KMS-11 (cell line): ENCODE results near the gene LENG9.
A peak's percentile ranks its signal among the peaks of the same experiment; 100 is the strongest.

ENCODE experiments used
- H2AFZ ChIP-seq: fragments of 200-600 bp; sonication (generic); 2 replicates; pipeline ENCODE4 v1.6.1; 2016; ENCODE audit warnings: antibody characterized with exemption, mixed run types, low read depth
- H3K27ac ChIP-seq: fragments of 200-600 bp; sonication (generic); 2 replicates; pipeline ENCODE4 v1.6.1; 2016; ENCODE audit warnings: mild to moderate bottlenecking, mixed run types
- H3K27me3 ChIP-seq: fragments of 200-600 bp; sonication (generic); 2 replicates; pipeline ENCODE4 v1.6.1; 2017; ENCODE audit warnings: mild to moderate bottlenecking, low read depth, mixed run types, moderate library complexity; ENCODE audit not compliant: insufficient read depth
- H3K36me3 ChIP-seq: fragments of 200-600 bp; sonication (generic); 2 replicates; pipeline ENCODE4 v1.6.1; 2017; ENCODE audit warnings: mild to moderate bottlenecking, mixed run types; ENCODE audit not compliant: insufficient read depth
- H3K4me1 ChIP-seq: fragments of 200-600 bp; sonication (generic); 2 replicates; pipeline ENCODE4 v1.6.1; 2016; ENCODE audit warnings: mild to moderate bottlenecking, low read depth, mixed run types; ENCODE audit not compliant: poor library complexity, severe bottlenecking
- H3K4me2 ChIP-seq: fragments of 200-600 bp; sonication (generic); 2 replicates; pipeline ENCODE4 v1.7.0; 2016; ENCODE audit warnings: mild to moderate bottlenecking, mixed run types
- H3K4me3 ChIP-seq: fragments of 200-600 bp; sonication (generic); IDR thresholded peaks from 2 replicates; pipeline ENCODE4 v1.6.1; 2017; ENCODE audit warnings: low read depth, low read length, mixed read lengths; ENCODE audit not compliant: insufficient read depth
- H3K79me2 ChIP-seq: fragments of 200-600 bp; sonication (generic); 2 replicates; pipeline ENCODE4 v1.6.1; 2016; ENCODE audit warnings: low read depth, mixed run types; ENCODE audit not compliant: insufficient read depth
- H3K9ac ChIP-seq: fragments of 200-600 bp; sonication (generic); 2 replicates; pipeline ENCODE4 v1.6.1; 2016; ENCODE audit warnings: mild to moderate bottlenecking, mixed run types
- H4K20me1 ChIP-seq: fragments of 200-600 bp; sonication (generic); 2 replicates; pipeline ENCODE4 v1.6.1; 2016; ENCODE audit warnings: mild to moderate bottlenecking, mixed run types; ENCODE audit not compliant: insufficient read depth
- CTCF ChIP-seq: fragments of 200-600 bp; sonication (generic); conservative IDR thresholded peaks from 2 replicates; pipeline ENCODE4 v1.6.1; 2017; ENCODE audit warnings: low read depth, mild to moderate bottlenecking, antibody characterized with exemption, low read length, moderate library complexity, mixed read lengths

LENG9 gene

GRCh38 chr19:54480051-54480450, 16.5 kb upstream of the LENG9 start:
- H3K4me1 ChIP-seq: no peaks in the 10 kb centered on the region
- no peaks in the 10 kb centered on the region for H3K36me3 ChIP-seq
- H3K4me2 ChIP-seq: no peak overlapping the region
- no peak overlapping the region for H3K4me3 ChIP-seq
- H3K79me2 ChIP-seq: no peaks in the 10 kb centered on the region
- no peaks in the 10 kb centered on the region for H4K20me1 ChIP-seq
- peaks cover 47% of the 10 kb centered on the region for H3K27me3 ChIP-seq
- no peak overlapping the region for H3K27ac ChIP-seq
- H3K9ac ChIP-seq: no peak overlapping the region
- no peak for TF ChIP-seq CTCF
- no peak overlapping the region for H2AFZ ChIP-seq

- peak; percentile 82 for TF ChIP-seq CTCF
- H3K79me2 ChIP-seq: no peaks in the 10 kb centered on the region
- H3K4me1 ChIP-seq: no peaks in the 10 kb centered on the region
- no peak overlapping the region for H3K9ac ChIP-seq
- H3K4me3 ChIP-seq: no peak overlapping the region
- no peaks in the 10 kb centered on the region for H3K36me3 ChIP-seq
- no peaks in the 10 kb centered on the region for H4K20me1 ChIP-seq
- no peak overlapping the region for H3K4me2 ChIP-seq
- H3K27ac ChIP-seq: no peak overlapping the region
- H2AFZ ChIP-seq: no peak overlapping the region
- peaks cover 48% of the 10 kb centered on the region for H3K27me3 ChIP-seq
Measured at GRCh38 chr19:54478677-54479266, 15.2 kb upstream of the LENG9 start.

- Histone ChIP-seq H3K27ac (no peak overlapping the region), H3K4me2 (no peak overlapping the region), H3K4me1 (no peaks in the 10 kb centered on the region), H4K20me1 (no peaks in the 10 kb centered on the region), H3K27me3 (peaks cover 44% of the 10 kb centered on the region), H3K4me3 (no peak overlapping the region), H2AFZ (no peak overlapping the region), H3K36me3 (no peaks in the 10 kb centered on the region), H3K79me2 (no peaks in the 10 kb centered on the region), H3K9ac (no peak overlapping the region)
- TF ChIP-seq CTCF: no peak
Measured at GRCh38 chr19:54477650-54478049, 14.1 kb upstream of the LENG9 start.

- TF ChIP-seq CTCF: no peak
- peaks cover 42% of the 10 kb centered on the region; the same call in 1 of the 2 replicates for H3K27me3 ChIP-seq
- no peaks in the 10 kb centered on the region for H3K79me2 ChIP-seq
- H3K27ac ChIP-seq: no peak overlapping the region
- no peak overlapping the region for H3K4me2 ChIP-seq
- H3K9ac ChIP-seq: no peak overlapping the region
- no peaks in the 10 kb centered on the region for H4K20me1 ChIP-seq
- H2AFZ ChIP-seq: no peak overlapping the region
- H3K4me1 ChIP-seq: no peaks in the 10 kb centered on the region
- H3K36me3 ChIP-seq: no peaks in the 10 kb centered on the region
- no peak overlapping the region for H3K4me3 ChIP-seq
Measured at GRCh38 chr19:54475706-54476105, 12.1 kb upstream of the LENG9 start.
